B cell (primary cell): ENCODE measurements around the gene ATAD3B.

Source experiments
- EZH2 ChIP-seq: IDR thresholded peaks from 2 replicates; pipeline ENCODE4 v1.6.1; 2012; ENCODE audit warnings: borderline replicate concordance, low read depth, mild to moderate bottlenecking, moderate library complexity, low read length; ENCODE audit not compliant: insufficient read depth, poor library complexity, severe bottlenecking
- TF ChIP-seq, protein P1 (sequence below): fragments of 200-600 bp; IDR thresholded peaks from one replicate; pipeline ENCODE4 v1.8.0; 2022; ENCODE audit warnings: antibody characterized with exemption, mild to moderate bottlenecking

- TF ChIP-seq, protein P1, sequence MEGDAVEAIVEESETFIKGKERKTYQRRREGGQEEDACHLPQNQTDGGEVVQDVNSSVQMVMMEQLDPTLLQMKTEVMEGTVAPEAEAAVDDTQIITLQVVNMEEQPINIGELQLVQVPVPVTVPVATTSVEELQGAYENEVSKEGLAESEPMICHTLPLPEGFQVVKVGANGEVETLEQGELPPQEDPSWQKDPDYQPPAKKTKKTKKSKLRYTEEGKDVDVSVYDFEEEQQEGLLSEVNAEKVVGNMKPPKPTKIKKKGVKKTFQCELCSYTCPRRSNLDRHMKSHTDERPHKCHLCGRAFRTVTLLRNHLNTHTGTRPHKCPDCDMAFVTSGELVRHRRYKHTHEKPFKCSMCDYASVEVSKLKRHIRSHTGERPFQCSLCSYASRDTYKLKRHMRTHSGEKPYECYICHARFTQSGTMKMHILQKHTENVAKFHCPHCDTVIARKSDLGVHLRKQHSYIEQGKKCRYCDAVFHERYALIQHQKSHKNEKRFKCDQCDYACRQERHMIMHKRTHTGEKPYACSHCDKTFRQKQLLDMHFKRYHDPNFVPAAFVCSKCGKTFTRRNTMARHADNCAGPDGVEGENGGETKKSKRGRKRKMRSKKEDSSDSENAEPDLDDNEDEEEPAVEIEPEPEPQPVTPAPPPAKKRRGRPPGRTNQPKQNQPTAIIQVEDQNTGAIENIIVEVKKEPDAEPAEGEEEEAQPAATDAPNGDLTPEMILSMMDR = no peak
- TF ChIP-seq EZH2 = no peak
Observed at GRCh38 chr1:1427820-1428148, 43.8 kb upstream of the ATAD3B start.
